GM19238 (cell line): ENCODE measurements around the gene BCL2.
"Not testable (repeated sequence)": the region's sequence is repeated elsewhere in the genome, so short reads cannot be mapped to it uniquely, and the experiment has no call there.

Source experiments
- DNase-seq: peaks from one replicate; pipeline ENCODE4 v3.0.0; 2011; ENCODE audit warnings: low spot score; ENCODE audit not compliant: insufficient read length

Gene BCL2

GRCh38 chr18:63206433-63207142, 113.0 kb downstream of the BCL2 start:
- no peak for DNase-seq

GRCh38 chr18:63205791-63206252, 113.7 kb downstream of the BCL2 start:
- DNase-seq: no peak

- DNase-seq: no peak
Measured at GRCh38 chr18:63203497-63203896, 116.1 kb downstream of the BCL2 start.

- DNase-seq: no peak
Measured at GRCh38 chr18:63202828-63203227, 116.7 kb downstream of the BCL2 start.

- not testable (repeated sequence) for DNase-seq
Measured at GRCh38 chr18:63201456-63201855, 118.1 kb downstream of the BCL2 start.

- DNase-seq: no peak
Measured at GRCh38 chr18:63199743-63200241, 119.8 kb downstream of the BCL2 start.

GRCh38 chr18:63198868-63199742, 120.5 kb downstream of the BCL2 start:
- no peak for DNase-seq

GRCh38 chr18:63198098-63198760, 121.3 kb downstream of the BCL2 start:
- DNase-seq: no peak

- DNase-seq: no peak
Measured at GRCh38 chr18:63197246-63197869, 122.2 kb downstream of the BCL2 start.

- DNase-seq: no peak
Measured at GRCh38 chr18:63195326-63196159, 124.0 kb downstream of the BCL2 start.

- DNase-seq: no peak
Measured at GRCh38 chr18:63192885-63193349, 126.7 kb downstream of the BCL2 start.

- no peak for DNase-seq
Measured at GRCh38 chr18:63192126-63192884, 127.3 kb downstream of the BCL2 start.

GRCh38 chr18:63191413-63191812, 128.2 kb downstream of the BCL2 start:
- DNase-seq: no peak

GRCh38 chr18:63190838-63191237, 128.7 kb downstream of the BCL2 start:
- DNase-seq: not testable (repeated sequence)

- no peak for DNase-seq
Measured at GRCh38 chr18:63189817-63190216, 129.8 kb downstream of the BCL2 start.

GRCh38 chr18:63189041-63189440, 130.5 kb downstream of the BCL2 start:
- no peak for DNase-seq

GRCh38 chr18:63187791-63188460, 131.6 kb downstream of the BCL2 start:
- DNase-seq: no peak

GRCh38 chr18:63187223-63187574, 132.4 kb downstream of the BCL2 start:
- no peak for DNase-seq
